WERI-Rb-1 (cell line): ENCODE measurements around the gene PAQR9.
A peak's percentile ranks its signal among the peaks of the same experiment; 100 is the strongest.

ENCODE experiments used
- DNase-seq: peaks from one replicate; pipeline ENCODE4 v3.0.0-alpha.2; 2020
- H3K27ac ChIP-seq: fragments of 250-450 bp; sonication (Bioruptor Pico); 2 replicates; pipeline ENCODE4 v1.5.1; 2020; ENCODE audit warnings: mild to moderate bottlenecking, moderate library complexity
- H3K27me3 ChIP-seq: fragments of 250-450 bp; sonication (Bioruptor Pico); 2 replicates; pipeline ENCODE4 v1.5.1; 2021; ENCODE audit warnings: mild to moderate bottlenecking, low read depth, moderate library complexity; ENCODE audit not compliant: insufficient read depth, severe bottlenecking
- H3K36me3 ChIP-seq: fragments of 250-450 bp; sonication (Bioruptor Pico); 2 replicates; pipeline ENCODE4 v1.5.1; 2020; ENCODE audit warnings: mild to moderate bottlenecking, moderate library complexity
- H3K4me3 ChIP-seq: 2 replicates; pipeline ENCODE4 v1.5.1; 2011; ENCODE audit warnings: low read depth, mild to moderate bottlenecking, control low read depth, low read length
- H3K9me3 ChIP-seq: fragments of 250-450 bp; sonication (Bioruptor Pico); 2 replicates; pipeline ENCODE4 v1.5.1; 2021; ENCODE audit warnings: mild to moderate bottlenecking, moderate library complexity; ENCODE audit not compliant: severe bottlenecking
- CTCF ChIP-seq: IDR thresholded peaks from 2 replicates; pipeline ENCODE4 v1.5.1; 2011; ENCODE audit warnings: low read depth, mild to moderate bottlenecking, control low read depth, inconsistent platforms, low read length

The PAQR9 gene

GRCh38 chr3:142935963-142936362, 27.5 kb downstream of the PAQR9 start:
- H3K27ac ChIP-seq: no peak overlapping the region
- no peaks in the 10 kb centered on the region for H3K9me3 ChIP-seq
- H3K36me3 ChIP-seq: no peaks in the 10 kb centered on the region
- TF ChIP-seq CTCF: no peak
- no peak for DNase-seq
- H3K27me3 ChIP-seq: no peaks in the 10 kb centered on the region
- no peak overlapping the region for H3K4me3 ChIP-seq

- Histone ChIP-seq H3K36me3 (no peaks in the 10 kb centered on the region), H3K4me3 (no peak overlapping the region), H3K9me3 (no peaks in the 10 kb centered on the region), H3K27me3 (no peaks in the 10 kb centered on the region), H3K27ac (no peak overlapping the region)
- no peak for TF ChIP-seq CTCF
- no peak for DNase-seq
Observed at GRCh38 chr3:142934887-142935269, 28.6 kb downstream of the PAQR9 start.

DNA sequence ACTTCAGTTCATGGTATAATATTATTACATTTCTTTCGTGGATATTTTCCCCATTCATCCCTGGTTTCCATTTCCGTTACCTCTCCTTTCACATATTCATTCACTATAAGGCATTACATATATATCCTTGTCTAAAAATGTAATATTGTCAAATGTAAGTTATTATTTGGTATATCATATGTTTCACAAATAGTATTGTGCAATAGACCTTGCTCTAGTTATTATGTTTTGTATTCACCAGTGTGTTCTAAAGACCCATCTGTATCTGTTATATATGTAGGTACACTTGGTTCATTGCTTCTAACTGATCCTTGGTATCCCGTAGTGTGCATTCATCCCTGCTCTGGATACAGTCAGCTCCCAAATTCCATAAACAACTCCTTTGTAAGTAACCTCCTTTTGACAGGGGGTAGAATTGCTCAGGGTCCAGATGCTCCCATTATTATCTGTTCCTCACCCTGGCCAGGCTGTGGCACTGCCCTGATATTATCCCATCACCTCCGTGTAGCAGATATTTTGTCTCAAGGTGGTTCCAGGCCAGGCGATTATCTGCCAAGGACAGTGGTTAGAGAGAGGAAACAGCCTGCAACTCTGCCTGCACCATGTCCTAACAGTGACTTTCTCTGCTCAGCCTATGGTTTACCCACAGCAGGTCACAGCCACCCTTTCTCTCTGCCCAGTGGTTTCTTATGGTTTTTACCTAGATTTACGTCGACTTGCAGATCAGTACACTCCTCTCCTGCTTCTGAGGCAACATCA, 29.2 kb downstream of the PAQR9 start:
- H3K9me3 ChIP-seq: no peaks in the 10 kb centered on the region
- TF ChIP-seq CTCF: no peak
- DNase-seq: no peak
- H3K27me3 ChIP-seq: no peaks in the 10 kb centered on the region
- no peak overlapping the region for H3K27ac ChIP-seq
- H3K4me3 ChIP-seq: no peak overlapping the region
- H3K36me3 ChIP-seq: no peaks in the 10 kb centered on the region

DNA sequence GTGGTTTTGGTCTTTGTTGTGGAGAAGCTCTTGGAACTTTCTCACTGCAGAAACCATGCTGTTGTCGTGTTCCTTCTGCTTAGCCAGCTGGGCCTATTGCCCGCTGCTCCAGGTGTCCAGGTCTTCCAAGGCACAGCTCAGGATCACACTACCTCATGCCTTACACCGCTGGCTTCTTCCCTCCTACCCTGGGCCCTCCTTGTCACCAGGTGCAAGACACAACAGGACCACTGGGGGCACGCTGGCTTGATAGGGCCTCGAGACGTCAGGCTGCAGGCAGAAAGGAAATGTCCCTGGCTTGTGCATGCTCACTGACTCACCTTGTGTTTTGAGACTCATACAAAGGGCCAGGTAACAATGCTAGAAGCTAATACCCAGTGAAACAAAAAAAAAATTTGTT, 32.3 kb downstream of the PAQR9 start:
- Histone ChIP-seq H3K4me3 (no peak overlapping the region), H3K27me3 (no peaks in the 10 kb centered on the region), H3K9me3 (no peaks in the 10 kb centered on the region), H3K27ac (no peak overlapping the region), H3K36me3 (no peaks in the 10 kb centered on the region)
- TF ChIP-seq CTCF: peak; percentile 64
- peak; percentile 61 for DNase-seq

DNA sequence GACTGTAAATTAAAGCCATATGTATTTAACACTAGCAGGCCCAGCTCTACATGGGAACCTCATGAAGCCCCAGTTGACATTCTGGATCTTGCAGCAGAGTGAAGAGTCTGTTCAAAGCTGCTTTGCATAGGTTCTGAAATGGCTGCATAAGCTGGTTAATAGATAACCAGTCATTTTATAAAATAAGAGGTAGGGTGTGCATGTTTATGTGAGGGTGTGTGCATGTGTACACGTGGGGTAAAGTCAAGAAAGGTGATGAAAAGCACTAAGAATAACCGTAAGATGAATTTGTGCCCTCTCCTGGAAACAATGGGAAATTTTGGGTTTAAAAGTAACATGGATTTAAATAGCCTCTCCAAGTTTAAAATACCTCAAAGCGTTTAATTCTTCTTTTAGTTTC, 33.0 kb downstream of the PAQR9 start:
- H3K27ac ChIP-seq: no peak overlapping the region
- no peaks in the 10 kb centered on the region for H3K27me3 ChIP-seq
- no peak for TF ChIP-seq CTCF
- no peaks in the 10 kb centered on the region for H3K9me3 ChIP-seq
- no peak for DNase-seq
- H3K4me3 ChIP-seq: no peak overlapping the region
- no peaks in the 10 kb centered on the region for H3K36me3 ChIP-seq

- H3K9me3 ChIP-seq: no peaks in the 10 kb centered on the region
- DNase-seq: no peak
- no peak overlapping the region for H3K4me3 ChIP-seq
- no peaks in the 10 kb centered on the region for H3K36me3 ChIP-seq
- no peak overlapping the region for H3K27ac ChIP-seq
- no peaks in the 10 kb centered on the region for H3K27me3 ChIP-seq
- TF ChIP-seq CTCF: no peak
Observed at GRCh38 chr3:142929890-142930289, 33.6 kb downstream of the PAQR9 start.
